ENCODE results near the gene CCDC8.
"Not testable (repeated sequence)": the region's sequence is repeated elsewhere in the genome, so short reads cannot be mapped to it uniquely, and the experiment has no call there.

The CCDC8 gene

DNA sequence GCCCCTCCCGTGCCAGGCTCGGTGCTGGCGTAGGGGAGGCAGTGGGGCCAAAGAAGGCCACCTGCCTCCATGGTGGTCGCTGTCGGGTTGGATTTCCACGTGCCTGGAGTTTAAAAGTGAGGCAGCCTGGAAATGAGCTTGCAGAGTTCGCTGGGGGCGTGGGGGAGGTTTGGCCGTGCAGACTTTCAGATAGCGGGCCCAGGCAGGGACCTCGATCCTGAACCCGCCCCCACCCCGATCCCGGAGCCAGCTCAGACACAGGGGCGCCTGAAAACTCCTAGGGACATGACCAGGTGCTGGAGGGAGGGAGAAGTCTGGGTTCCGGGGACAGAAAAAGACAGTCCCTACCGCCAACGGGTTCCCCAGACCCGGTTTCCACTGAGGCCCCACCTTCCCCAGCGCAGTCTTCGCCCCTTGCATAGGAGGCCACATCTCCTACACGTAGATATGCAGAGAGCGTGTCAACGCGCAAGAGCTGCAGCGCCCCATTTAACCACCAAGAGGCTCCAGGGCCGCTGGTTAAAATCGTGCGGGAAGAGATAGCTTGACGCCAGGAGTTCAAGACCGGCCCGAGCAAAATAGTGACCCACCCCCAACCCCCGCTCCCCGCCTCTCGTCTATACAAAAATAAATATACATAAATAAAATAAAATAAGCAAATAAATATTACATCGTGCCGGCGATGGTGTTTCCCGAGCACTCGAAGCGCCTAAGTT, 8.5 kb downstream of the CCDC8 start:
- no peak for DNase-seq (ENCODE audit: low read depth in 3 of 3)

DNA sequence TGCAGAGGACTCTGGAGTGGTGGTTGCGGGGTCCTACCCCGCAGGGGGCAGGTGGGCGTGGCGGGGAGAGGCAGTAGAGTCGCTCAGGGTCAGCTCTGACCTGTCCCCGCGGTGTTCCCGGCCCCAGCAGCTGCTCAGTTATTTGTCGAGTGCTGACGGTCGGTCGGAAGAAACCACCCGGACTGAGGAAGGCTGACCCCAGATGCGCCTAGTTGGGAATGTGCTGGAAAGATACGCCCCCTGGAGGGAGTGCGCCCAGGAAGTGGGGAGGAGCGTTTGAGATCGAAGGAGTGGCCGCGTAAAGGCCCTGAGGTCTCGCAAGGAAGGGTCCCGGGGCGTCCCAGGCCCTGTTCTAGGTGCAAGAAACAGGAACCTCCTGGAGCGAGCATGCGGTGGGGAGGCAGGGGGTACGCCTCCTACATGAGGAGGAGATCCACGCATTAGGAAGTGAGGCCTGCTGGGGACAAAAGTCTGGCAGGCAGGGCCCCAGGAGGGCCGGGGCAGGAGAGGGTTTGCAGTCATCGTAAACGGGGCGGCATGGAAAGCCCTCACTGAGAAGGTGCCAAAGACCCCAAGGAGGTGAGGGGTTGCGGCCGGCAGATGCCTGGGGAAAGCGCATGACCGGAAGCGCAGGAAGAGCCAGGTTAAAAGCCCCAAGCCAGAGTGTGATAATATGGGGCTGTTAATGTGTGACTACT, 9.2 kb downstream of the CCDC8 start:
- no peak for DNase-seq (ENCODE audit: low read depth in 3 of 3)

DNA sequence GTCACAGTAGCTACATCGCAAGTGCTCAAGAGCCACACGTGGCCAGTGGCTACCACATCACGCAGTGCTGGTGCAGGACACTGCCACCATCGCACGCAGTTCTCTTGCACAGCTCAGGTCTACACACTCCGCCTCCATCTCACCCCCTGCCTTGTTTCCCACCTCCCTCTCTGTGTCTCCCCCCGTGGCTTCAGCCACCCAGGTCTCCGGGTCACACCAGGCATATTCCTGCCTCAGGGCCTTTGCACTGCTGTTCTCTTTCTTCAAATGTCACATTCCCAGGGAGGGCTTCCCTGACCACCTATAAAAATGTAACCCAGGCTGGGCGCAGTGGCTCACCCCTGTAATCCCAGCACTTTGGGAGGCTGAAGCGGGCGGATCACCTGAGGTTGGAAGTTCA, 10.6 kb downstream of the CCDC8 start:
- DNase-seq (ENCODE audit: low read depth in 3 of 3): no peak

DNA sequence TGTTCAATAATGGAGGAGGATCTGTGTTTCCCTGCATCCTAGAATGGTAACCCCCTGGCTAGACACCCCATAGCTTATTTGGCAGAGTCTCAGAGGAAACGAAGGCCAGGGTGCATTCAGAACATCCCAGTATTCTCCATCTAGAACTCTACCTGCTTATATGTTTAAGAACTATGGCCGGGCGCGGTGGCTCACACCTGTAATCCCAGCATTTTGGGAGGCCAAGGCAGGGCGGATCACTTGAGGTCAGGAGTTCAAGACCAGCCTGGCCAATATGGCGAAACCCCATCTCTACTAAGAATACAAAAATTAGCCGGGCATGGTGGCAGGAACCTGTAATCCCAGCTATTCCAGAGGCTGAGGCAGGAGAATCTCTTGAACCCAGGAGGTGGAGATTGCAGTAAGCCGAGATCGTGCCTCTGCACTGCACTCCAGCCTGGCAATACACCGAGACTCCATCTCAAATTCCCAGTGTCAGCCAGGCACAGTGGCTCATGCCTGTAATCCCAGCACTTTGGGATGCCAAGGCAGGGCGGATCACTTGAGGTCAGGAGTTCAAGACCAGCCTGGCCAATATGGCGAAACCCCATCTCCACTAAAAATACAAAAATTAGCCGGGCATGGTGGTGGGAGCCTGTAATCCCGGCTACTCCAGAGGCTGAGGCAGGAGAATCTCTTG, 15.4 kb downstream of the CCDC8 start:
- DNase-seq (ENCODE audit: low read depth in 3 of 3): not testable (repeated sequence)

DNA sequence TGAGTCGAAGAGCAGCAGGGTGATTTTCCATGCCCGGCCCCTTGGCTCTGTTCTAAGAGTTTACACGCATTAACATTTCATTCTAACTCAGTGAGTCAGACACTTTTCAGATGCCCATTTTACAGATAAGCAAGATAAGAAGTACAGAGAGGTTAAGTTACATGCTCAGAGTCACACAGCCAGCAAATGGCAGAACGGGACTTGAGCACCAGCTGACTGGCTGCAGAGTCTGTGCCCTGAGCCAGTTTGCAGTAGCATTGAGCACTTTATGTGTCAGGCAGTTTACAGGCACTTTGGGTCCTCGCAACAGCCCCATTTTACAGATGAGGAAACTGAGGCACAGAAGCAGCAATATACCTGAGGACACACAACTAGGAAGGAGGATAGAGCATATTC, 19.0 kb downstream of the CCDC8 start:
- DNase-seq (ENCODE audit: low read depth in 3 of 3): no peak

DNA sequence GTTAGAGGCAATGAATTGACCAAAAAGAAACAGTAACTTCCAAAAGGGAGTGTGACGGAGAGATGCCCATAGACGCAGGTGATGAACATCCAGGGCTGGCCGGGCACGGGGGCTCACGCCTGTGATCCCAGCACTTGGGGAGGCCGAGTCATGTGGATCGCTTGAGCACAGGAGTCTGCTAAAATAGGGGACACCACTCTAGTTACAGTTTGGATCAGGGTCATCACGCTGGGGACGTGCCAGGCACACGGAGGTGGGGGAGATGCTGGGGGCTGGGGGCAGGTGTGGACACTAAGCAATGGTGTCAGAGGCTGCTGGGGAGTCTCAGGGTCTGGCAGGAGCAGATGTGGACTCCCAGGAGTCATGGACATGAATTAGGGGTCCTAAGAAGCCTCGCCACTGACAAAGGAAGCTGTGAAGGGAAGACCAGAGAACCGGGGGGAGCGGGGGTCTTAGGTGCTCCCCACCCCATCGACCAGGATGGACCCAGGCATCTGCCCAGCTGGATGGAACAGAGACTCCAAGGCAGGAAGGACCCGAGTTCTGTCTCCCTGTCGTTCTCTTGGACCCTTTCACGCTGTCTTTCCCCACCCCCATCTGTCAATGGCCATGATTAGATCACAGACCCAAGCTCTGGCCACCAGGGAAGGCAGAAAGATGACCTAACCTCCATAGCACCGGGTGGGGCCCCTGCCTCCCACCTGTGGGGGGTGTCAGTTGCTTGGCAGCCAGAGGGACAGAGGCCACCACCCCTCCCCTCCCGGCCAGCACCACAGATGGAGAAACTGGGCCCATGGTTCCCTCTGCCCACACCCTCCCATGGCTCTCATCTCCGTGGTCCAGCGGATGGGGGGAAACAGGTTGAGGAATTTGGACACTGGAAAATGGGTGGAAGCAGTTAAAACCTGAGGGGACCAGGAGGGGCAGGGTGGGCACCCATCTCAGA, 19.6 kb downstream of the CCDC8 start:
- no peak for DNase-seq (ENCODE audit: low read depth in 3 of 3)

DNA sequence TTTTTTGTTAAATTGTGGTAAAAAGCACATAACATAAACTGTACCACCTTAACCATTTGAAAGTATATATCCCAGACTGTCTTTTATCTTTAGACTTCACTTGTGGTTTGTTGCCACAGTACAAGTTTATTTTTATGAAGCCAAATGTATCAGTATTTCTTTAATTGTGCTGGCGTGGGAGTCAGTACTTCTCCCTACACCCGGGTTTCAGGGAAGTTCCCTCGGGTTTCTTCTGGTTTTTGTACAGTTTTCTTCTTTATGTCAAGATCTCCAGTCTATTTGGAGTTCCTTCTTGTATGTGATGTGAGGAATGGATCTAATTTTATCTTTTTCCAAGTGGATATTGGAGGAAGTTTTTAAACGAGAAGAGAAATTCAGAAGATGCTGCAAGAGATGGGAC, 20.5 kb downstream of the CCDC8 start:
- DNase-seq (ENCODE audit: low read depth in 3 of 3): no peak

DNA sequence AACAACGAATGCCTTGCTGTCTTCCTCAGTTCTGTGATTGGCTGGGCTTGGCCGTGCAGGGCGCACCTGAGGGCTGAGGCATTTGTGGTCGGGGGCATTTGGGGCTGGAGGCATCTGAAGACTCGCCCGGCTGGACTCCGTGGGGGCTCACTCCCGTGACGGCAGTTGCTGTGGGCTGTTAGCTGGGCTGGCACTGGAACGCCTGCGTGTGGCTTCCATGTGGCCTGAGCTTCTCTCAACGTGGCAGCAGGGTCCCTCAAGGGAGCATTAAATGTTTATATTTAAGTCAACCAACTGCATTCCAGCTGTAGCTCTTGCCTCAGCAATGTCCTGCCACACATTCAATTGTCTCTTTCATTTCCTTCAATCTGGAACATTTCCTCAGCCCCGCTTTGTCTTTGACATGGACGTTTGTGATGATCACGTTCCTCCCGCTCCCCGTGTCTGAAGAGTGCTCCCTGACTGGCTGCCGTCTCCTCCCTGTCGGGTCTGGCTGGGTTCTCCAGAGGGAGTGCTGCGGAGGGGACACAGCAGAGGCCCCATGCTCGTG, 21.0 kb downstream of the CCDC8 start:
- no peak for DNase-seq (ENCODE audit: low read depth in 3 of 3)

DNA sequence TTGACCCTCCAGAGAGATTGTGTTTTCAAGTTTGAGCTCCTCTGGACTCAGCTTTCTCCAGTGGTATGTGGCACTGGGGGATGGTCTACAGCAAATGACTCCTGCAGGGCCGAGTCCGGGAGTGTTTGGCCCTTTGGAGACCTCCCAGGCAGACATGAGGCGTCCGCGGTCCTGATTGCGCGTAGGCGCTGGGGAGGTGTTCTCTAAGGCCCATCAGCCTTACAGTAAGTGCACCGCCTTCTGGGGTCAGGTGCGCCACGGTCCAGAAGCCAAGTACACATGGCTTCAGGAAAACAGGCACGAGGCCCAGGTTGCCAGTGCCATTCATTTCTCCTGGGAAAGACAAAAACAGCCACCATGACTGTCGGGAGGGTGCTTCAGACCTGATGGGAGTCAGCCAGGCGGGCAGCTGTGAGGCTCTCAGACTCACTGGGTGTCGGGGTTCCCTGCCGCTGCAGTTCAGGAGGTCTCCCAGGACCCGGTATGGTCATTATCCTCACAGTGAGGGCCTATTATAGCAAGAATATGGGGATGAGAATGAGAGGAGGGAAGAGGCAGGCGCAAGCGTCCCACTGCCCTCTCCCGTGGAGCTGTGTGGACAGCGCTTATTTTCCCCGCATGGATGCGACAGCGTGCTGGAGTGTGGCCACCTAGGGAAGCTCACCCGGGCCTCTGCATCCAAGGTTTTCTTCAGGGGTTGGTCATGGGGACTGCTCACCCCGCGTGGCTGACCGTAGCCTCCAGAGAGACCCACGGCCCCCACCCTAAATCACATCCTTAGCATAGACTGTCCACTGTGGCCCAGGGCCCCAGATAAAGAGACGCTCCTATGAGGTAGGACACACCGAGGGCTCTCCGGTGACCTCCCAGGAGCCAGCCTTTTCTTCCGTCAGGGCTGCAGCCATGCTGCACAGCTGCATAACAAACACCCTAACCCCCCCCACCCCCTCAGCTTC, 21.8 kb downstream of the CCDC8 start:
- DNase-seq (ENCODE audit: low read depth in 3 of 3): no peak

DNA sequence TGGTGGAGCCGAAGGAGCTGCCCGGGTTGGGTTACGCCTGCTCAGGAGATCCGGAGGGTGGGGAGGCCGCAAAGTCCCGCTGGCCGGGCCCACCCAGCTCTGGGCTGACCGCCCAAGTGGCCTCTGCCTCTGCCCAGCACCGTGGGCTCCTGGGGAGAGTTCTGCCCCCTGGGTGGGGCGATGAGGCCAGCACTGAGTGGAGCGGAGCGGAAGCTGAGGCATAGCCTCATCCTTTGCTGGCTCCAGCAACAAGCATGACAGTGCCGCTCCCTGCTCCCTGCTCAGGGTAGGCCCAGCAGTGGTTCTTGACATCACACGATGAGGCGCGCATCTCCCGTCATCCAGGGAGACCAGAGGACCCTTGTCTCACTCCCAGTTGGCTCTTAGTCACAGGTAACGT, 22.5 kb downstream of the CCDC8 start:
- no peak for DNase-seq (ENCODE audit: low read depth in 3 of 3)

DNA sequence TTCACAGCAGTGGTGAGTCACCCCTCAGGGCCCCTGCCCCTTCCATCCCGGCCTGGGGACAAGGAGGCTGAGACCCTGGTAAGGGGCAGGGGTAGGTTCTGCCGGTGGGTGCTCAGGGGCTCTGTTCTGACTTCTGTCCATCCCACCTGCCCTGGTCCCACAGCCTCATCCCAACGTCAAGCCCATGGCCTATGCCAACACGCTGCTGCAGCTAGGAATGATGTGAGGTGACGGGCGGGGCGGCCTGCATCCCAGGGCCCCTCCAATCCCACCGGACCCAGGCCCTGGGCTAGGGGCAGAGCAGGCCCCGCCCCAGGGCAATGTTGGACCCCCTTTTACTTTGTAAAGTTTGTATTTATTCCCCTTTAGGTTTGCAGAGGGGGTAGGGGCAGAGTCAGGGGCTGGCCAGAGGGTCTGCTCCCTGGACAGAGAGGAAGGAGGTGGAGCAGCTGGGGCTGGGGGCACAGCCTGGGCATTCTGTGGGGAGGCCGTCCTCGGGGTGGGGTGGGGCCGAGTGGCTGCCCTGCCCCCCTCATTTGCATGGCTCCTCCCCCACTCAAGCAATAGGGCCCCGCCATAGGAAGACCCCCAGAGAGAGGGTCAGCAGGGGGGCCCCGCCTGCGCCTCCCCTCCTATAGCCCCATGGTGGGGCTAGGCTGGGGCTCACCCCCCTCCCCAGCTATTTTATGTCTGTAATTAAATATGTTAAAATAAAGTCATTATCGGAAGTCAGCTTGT, 23.1 kb downstream of the CCDC8 start:
- no peak for DNase-seq (ENCODE audit: low read depth in 3 of 3)

DNA sequence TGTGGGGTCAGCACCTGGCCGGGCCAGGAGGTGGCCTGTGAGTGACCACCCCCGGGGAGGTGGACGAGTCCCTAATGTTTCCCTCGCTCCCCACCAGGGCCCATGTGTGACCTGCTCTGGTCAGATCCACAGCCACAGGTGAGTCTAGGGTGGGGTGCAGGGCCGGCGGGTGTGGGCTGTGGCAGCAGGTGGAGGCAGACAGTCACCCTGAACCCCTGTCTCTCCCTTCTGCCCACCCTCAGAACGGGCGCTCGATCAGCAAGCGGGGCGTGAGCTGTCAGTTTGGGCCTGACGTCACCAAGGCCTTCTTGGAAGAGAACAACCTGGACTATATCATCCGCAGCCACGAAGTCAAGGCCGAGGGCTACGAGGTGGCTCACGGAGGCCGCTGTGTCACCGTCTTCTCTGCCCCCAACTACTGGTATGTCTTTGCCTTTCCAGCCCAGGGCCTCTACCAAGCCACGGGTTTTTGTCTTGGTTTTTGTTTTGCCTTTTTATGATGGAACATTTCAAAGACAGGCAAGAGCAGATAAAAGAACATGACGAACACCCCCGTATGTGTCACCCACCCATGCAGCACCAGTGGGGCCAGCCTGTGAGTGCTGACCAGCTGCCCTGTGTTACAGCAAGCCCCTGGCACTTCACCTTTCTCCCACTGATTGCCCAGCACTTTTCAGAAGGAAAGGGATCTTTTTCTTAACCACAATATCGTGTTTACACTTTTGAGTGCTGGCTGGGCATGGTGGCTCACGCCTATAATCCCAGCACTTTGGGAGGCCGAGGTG, 24.9 kb downstream of the CCDC8 start:
- no peak for DNase-seq (ENCODE audit: low read depth in 3 of 3)

DNA sequence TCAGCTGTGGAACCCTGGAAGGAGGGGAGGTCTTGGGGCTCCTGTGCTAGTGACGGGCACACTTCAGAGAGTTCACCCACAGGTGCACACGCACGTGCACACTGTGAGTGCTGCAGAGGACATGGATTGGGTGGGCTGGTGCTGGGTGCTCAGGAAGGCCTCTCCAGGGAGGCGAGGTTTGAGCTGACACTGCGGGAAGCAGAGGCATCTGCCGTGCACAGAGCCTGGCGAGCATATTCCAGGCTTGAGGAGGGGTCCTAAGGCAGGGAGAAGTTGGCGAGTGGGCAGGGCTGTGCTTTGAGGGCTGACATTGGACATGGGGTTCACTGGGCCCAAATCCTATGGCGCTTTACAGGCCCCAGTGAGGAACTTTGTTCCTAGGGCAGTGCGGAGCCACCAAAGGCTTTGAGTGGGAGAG, 25.6 kb downstream of the CCDC8 start:
- no peak for DNase-seq (ENCODE audit: low read depth in 3 of 3)

DNA sequence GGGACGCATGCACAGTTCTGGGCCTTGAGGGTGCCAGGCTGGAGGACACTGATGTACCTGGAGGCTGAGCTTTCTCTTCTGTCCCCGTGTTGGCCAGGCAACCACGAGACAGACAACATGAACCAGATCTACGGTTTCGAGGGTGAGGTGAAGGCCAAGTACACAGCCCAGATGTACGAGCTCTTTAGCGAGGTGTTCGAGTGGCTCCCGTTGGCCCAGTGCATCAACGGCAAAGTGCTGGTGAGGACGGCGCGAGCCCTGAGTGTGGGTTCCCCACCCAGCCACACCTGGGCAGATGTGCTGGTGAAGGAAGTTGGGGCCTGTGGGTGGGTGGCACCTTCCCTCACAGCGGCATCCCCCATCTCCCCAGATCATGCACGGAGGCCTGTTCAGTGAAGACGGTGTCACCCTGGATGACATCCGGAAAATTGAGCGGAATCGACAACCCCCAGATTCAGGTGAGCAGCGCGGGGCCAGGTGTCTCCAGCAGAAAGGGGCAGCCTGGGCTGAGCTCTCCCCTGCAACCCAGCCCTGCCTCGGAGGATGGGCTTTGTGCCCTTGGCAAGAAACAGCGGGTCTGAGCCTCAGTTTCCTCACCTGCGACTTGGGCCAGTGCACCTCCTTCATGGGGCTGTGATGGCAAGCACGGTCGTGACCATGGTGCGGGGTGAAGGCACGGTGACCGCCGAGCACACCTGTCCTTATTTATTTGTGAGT, 26.2 kb downstream of the CCDC8 start:
- no peak for DNase-seq (ENCODE audit: low read depth in 3 of 3)

DNA sequence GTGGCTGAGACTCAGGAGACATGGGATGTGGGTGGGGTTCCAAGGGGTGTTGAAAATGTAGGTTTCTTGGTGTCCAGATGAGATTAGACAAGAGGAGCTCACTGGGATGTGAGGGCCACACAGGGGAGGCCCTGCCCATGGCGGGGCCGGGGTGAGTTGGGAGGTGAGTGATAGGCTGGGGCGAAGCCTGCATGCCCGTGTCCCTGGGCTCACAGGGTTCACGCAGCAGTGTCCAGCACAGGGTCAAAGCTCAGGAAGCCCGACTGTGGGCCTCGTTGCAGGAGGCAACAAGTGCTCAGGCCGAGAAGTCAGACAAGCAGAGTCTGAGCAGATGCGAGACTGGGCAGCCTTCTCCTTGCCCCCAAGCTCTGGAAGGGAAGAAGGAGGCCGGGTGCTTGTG, 27.2 kb downstream of the CCDC8 start:
- DNase-seq (ENCODE audit: low read depth in 3 of 3): no peak

DNA sequence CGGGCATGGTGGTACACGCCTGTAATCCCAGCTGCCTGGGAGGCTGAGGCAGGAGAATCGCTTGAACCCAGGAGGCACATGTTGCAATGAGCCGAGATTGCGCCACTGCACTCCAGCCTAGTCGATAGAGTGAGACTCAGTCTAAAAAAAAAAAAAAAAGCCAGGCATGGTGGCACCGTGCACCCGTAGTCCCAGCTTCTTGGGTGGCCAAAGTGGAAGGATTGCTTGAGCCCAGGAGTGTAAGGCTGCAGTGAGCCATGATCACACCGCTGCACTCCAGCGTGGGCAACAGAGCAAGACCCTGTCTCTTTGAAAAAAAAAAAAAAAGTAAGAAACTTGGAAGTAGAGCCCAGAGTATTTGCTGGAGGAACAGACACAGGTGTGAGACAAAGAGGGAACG, 27.7 kb downstream of the CCDC8 start:
- no peak for DNase-seq (ENCODE audit: low read depth in 3 of 3)

DNA sequence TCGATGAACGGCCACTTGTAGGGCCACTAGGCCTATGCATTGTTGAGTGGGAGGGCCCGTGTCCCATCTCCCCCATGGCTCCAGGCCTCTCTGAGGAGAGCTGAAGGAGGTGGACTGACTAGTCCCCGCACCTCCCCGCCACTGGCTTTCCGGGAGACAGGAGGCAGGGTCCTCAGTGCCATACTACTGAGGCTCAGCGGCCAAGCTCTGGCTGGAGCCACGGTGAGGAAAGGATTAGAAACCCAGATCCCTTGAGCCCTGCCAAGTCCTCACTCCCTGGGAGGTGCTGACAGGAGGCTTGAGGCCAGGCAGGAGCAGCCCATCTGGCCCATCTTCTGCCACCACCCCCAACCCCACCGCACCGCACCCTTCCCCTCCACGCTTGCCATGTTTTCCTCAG, 29.0 kb downstream of the CCDC8 start:
- no peak for DNase-seq (ENCODE audit: low read depth in 3 of 3)

DNA sequence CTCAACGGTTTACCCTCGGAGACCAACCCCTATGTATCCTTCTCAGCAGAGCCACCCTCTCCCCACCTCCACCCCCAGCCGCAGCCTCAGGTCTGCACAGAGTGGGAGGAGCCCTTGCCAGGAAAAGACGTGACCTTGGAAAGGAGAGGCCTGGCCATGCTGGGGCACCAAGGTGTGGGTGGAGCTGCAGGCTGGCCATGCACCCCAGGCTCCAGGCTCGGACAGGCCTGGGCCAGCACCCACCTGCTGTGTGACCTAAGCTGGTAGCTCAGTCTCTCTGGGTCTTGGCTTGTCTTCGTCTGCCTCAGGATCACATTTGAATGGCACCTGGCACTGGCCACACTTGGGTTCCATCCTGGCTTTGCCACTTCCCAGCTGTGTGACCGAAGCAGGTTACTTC, 29.5 kb downstream of the CCDC8 start:
- no peak for DNase-seq (ENCODE audit: low read depth in 3 of 3)
